PC-3 (cell line): ENCODE measurements around the gene TMTC2. TPM values are rescaled to one million over a fixed set of nuclear protein-coding genes. Genes with fewer than 3 reads are reported as not detected.

Source experiments
- ATAC-seq: fragments of 200-7000 bp; cut with Tn5 transposase; 2 replicates; pipeline ENCODE4 v1.9.1; 2020; ENCODE audit warnings: mild to moderate bottlenecking, moderate library complexity
- BruUV-seq: library from RNA; stranded (reverse); fragments of 400-500 nt; replicated peaks from 2 replicates; lab custom pipeline; 2021; lab: Mats Ljungman, UMichigan
- CTCF ChIA-PET: fragments of 300-600 bp; sonication (Branson Sonifier 250); formaldehyde crosslinking; loops from one replicate; lab custom pipeline; 2022; ENCODE audit warnings: antibody characterized with exemption; lab: Charles Lee
- POLR2A ChIA-PET: fragments of 300-600 bp; sonication (Branson Sonifier 250); formaldehyde crosslinking; loops from one replicate; lab custom pipeline; 2022; ENCODE audit warnings: antibody characterized with exemption; ENCODE audit not compliant: unreplicated experiment; lab: Charles Lee
- DNase-seq: peaks from one replicate; pipeline ENCODE4 v3.0.0-alpha.2; 2015
- H2AFZ ChIP-seq: fragments of 300-600 bp; sonication (generic); 2 replicates; pipeline ENCODE4 v1.6.0; 2016; ENCODE audit warnings: antibody characterized with exemption, low read length
- H3F3A ChIP-seq: fragments of 300-600 bp; sonication (generic); one replicate; pipeline ENCODE4 v1.6.0; 2017; ENCODE audit warnings: antibody characterized with exemption, low read length, control low read depth, mild to moderate bottlenecking; ENCODE audit not compliant: unreplicated experiment
- H3K27ac ChIP-seq: fragments of 300-600 bp; sonication (generic); 2 replicates; pipeline ENCODE4 v1.5.1; 2016; ENCODE audit warnings: mild to moderate bottlenecking, low read length
- H3K27me3 ChIP-seq: fragments of 300-600 bp; sonication (generic); 2 replicates; pipeline ENCODE4 v1.6.1; 2016; ENCODE audit warnings: low read length, mixed read lengths
- H3K36me3 ChIP-seq: fragments of 300-600 bp; sonication (generic); 2 replicates; pipeline ENCODE4 v1.6.1; 2016; ENCODE audit warnings: low read depth, mixed run types, low read length, mixed read lengths
- H3K4me1 ChIP-seq: fragments of 300-600 bp; sonication (generic); 2 replicates; pipeline ENCODE4 v1.5.1; 2016; ENCODE audit warnings: low read length; ENCODE audit not compliant: insufficient read depth
- H3K4me2 ChIP-seq: fragments of 300-600 bp; sonication (generic); 2 replicates; pipeline ENCODE4 v1.6.0; 2016; ENCODE audit warnings: low read length
- H3K4me3 ChIP-seq: fragments of 300-600 bp; sonication (generic); 2 replicates; pipeline ENCODE4 v1.5.1; 2016; ENCODE audit warnings: mild to moderate bottlenecking, low read length, mixed read lengths
- H3K79me2 ChIP-seq: fragments of 300-600 bp; sonication (generic); 2 replicates; pipeline ENCODE4 v1.6.1; 2017; ENCODE audit warnings: low read length, mixed read lengths
- H3K9ac ChIP-seq: fragments of 300-600 bp; sonication (generic); 2 replicates; pipeline ENCODE4 v1.6.0; 2016; ENCODE audit warnings: mild to moderate bottlenecking, low read length
- H3K9me2 ChIP-seq: fragments of 300-600 bp; sonication (generic); replicated peaks from 2 replicates; pipeline ENCODE4 v1.6.1; 2016; ENCODE audit warnings: mixed run types, low read length, mixed read lengths
- H3K9me3 ChIP-seq: fragments of 300-600 bp; sonication (generic); 2 replicates; pipeline ENCODE4 v1.6.1; 2016; ENCODE audit warnings: low read length, mixed read lengths
- H4K20me1 ChIP-seq: fragments of 300-600 bp; sonication (generic); 2 replicates; pipeline ENCODE4 v1.6.1; 2016; ENCODE audit warnings: low read length, mixed read lengths
- CTCF ChIP-seq: fragments of 300-600 bp; sonication (generic); conservative IDR thresholded peaks from 2 replicates; pipeline ENCODE4 v1.5.1; 2017; ENCODE audit warnings: antibody characterized with exemption, low read depth, mild to moderate bottlenecking, low read length
- EZH2 ChIP-seq: fragments of 300-600 bp; sonication (generic); IDR thresholded peaks from one replicate; pipeline ENCODE4 v1.6.1; 2017; ENCODE audit warnings: antibody characterized with exemption, mild to moderate bottlenecking, low read length; ENCODE audit not compliant: unreplicated experiment
- EZH2phosphoT487 ChIP-seq: fragments of 300-600 bp; sonication (generic); IDR thresholded peaks from 2 replicates; pipeline ENCODE4 v1.6.1; 2018; ENCODE audit warnings: mild to moderate bottlenecking, antibody characterized with exemption, low read length, borderline replicate concordance
- intact Hi-C: fragments of 100-400 bp; cut with micrococcal nuclease; formaldehyde crosslinking; loops from 2 replicates; pipeline ENCODE4 v1.9.0; 2023
- total RNA-seq: library from RNA; depleted of rRNA; stranded (reverse); fragments of >200 nt; gene quantifications from 2 replicates; pipeline ENCODE4 v1.2.3, GENCODE V29; 2014

The TMTC2 gene
- total RNA-seq, 1 experiment from 2014 or later, result 10.7 TPM

DNA sequence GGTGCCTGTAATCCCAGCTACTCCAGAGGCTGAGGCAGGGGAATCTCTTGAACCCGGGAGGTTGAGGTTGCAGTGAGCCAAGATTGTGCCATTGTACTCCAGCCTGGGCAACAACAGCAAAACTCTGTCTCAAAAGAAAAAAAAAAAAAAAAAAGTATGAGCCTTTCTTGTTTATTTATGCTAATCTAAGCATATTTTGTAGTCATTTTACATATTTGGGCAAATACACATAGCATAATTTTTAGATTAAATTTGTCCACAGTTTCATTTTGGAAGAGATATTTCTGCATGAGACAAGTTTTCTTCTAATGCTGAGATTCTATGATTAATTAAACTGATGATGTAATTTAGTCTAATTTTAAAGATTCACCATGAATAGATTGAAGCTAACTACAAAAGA is 494.4 kb downstream of the TMTC2 start:
- Histone ChIP-seq H4K20me1 (no peaks in the 10 kb centered on the region), H3K9me2 (no peaks in the 10 kb centered on the region), H3K27me3 (no peaks in the 10 kb centered on the region), H3K9me3 (no peaks in the 10 kb centered on the region), H2AFZ (no peak overlapping the region), H3K79me2 (no peaks in the 10 kb centered on the region), H3K4me3 (no peak overlapping the region), H3K4me1 (no peaks in the 10 kb centered on the region), H3F3A (no peaks in the 10 kb centered on the region), H3K9ac (no peak overlapping the region), H3K27ac (no peak overlapping the region), H3K4me2 (no peak overlapping the region), H3K36me3 (no peaks in the 10 kb centered on the region)
- DNase-seq (no peak), ATAC-seq (no peak)
- ChIA-PET CTCF (no interaction called here), POLR2A (no interaction called here)
- TF ChIP-seq CTCF (no peak), EZH2 (no peak), EZH2phosphoT487 (no peak)
- intact Hi-C loops, result no loop called here
- no TSS peak for BruUV-seq

GRCh38 chr12:83183132-83183531 is 496.4 kb downstream of the TMTC2 start:
- Histone ChIP-seq H3F3A (no peaks in the 10 kb centered on the region), H3K36me3 (no peaks in the 10 kb centered on the region), H3K79me2 (no peaks in the 10 kb centered on the region), H3K4me3 (no peak overlapping the region), H3K9ac (no peak overlapping the region), H4K20me1 (no peaks in the 10 kb centered on the region), H3K4me2 (no peak overlapping the region), H3K4me1 (no peaks in the 10 kb centered on the region), H3K9me3 (no peaks in the 10 kb centered on the region), H3K27ac (no peak overlapping the region), H2AFZ (no peak overlapping the region), H3K9me2 (no peaks in the 10 kb centered on the region), H3K27me3 (no peaks in the 10 kb centered on the region)
- DNase-seq (no peak), ATAC-seq (no peak)
- BruUV-seq, result no TSS peak
- ChIA-PET CTCF (no interaction called here), POLR2A (no interaction called here)
- TF ChIP-seq CTCF (no peak), EZH2phosphoT487 (no peak), EZH2 (no peak)
- intact Hi-C loops, result no loop called here
